ENCODE results near the gene PMS1. TPM values are rescaled to one million over a fixed set of nuclear protein-coding genes. Genes with fewer than 3 reads are reported as not detected.
A peak's percentile ranks its signal among the peaks of the same experiment; 100 is the strongest.
"Not testable (repeated sequence)": the region's sequence is repeated elsewhere in the genome, so short reads cannot be mapped to it uniquely, and the experiment has no call there.

PMS1 gene
- total RNA-seq (10 to 100 TPM; 39.5 to 81.8 TPM), polyA plus RNA-seq (ENCODE audit: insufficient read depth, low read depth, low replicate concordance) (69.3 TPM)
- long read RNA-seq, donor 1, partial matches to known transcripts = 0 of 8 reads
- long read RNA-seq, donor 1, other reads (novel, unspliced or antisense) = 0 of 8 reads
- long read RNA-seq, donor 2, transcript PMS1-213 (13 exons, 3,225 nt) = major isoform, 5 of 7 reads
- long read RNA-seq, donor 2, partial matches to known transcripts = 0 of 7 reads
- long read RNA-seq, donor 2, other reads (novel, unspliced or antisense) = 0 of 7 reads

- intact Hi-C loops (cut with DNase I; ENCODE audit: low total_unique reads) = no loop called here
- H3K4me1 ChIP-seq = no peaks in the 10 kb centered on the region
- H3K27me3 ChIP-seq = no peaks in the 10 kb centered on the region
- no peaks in the 10 kb centered on the region for H3K36me3 ChIP-seq (ENCODE audit: low read depth, missing control alignments)
- peak; percentile 97 for DNase-seq
- WGBS, 2 donors = 0% methylated on average over 19 to 91 of the region's 96 CpGs
- H3K4me3 ChIP-seq = peak within 1 kb of the TSS; percentile 88 to 95
- TF ChIP-seq CTCF (IDR thresholded peaks at IDR 0.05) = no peak
- TF ChIP-seq POLR2A (IDR thresholded peaks at IDR 0.05) = no peak
- peak within 1 kb of the TSS; percentile 96 to 97 for H3K27ac ChIP-seq
- no peaks in the 10 kb centered on the region for H3K9me3 ChIP-seq
These were observed at the start of gene PMS1, which contains the start of gene ORMDL1 for GRCh38 chr2:189783927-189784867. Gene PMS1 (plus strand): TSS chr2:189784450. CDS start chr2:189791810, 7,360 bp downstream. Gene ORMDL1 (minus strand): TSS chr2:189784339. CDS start chr2:189782595, 1,744 bp downstream.

- peak; percentile 44 to 60 (median 51) for TF ChIP-seq CTCF (IDR thresholded peaks at IDR 0.05)
- no peak for TF ChIP-seq POLR2A (IDR thresholded peaks at IDR 0.05)
- Histone ChIP-seq H3K9me3 (no peaks in the 10 kb centered on the region), H3K4me1 (no peaks in the 10 kb centered on the region), H3K27ac (no peak overlapping the region), H3K36me3 (ENCODE audit: low read depth, missing control alignments) (no peaks in the 10 kb centered on the region), H3K27me3 (no peaks in the 10 kb centered on the region), H3K4me3 (no peak overlapping the region)
- DNase-seq = peak; percentile 61
- intact Hi-C loops (cut with DNase I; ENCODE audit: low total_unique reads) = no loop called here
- WGBS, 2 donors = 82 to 83% methylated on average over 10 of the region's 10 CpGs
These were observed 33.1 kb upstream of the PMS1 start for GRCh38 chr2:189751080-189751658.

GRCh38 chr2:189756311-189756952 is 27.8 kb upstream of the PMS1 start:
- intact Hi-C loops (cut with DNase I; ENCODE audit: low total_unique reads) = no loop called here
- Histone ChIP-seq H3K27me3 (no peaks in the 10 kb centered on the region), H3K9me3 (no peaks in the 10 kb centered on the region), H3K27ac (no peak overlapping the region), H3K4me1 (no peaks in the 10 kb centered on the region), H3K36me3 (ENCODE audit: low read depth, missing control alignments) (no peaks in the 10 kb centered on the region), H3K4me3 (no peak overlapping the region)
- DNase-seq = no peak
- 84 to 87% methylated on average over 2 of the region's 2 CpGs for WGBS, 2 donors
- TF ChIP-seq POLR2A (IDR thresholded peaks at IDR 0.05) = no peak
- TF ChIP-seq CTCF (IDR thresholded peaks at IDR 0.05) = no peak

GRCh38 chr2:189760154-189760553 is 24.1 kb upstream of the PMS1 start:
- intact Hi-C loops (cut with DNase I; ENCODE audit: low total_unique reads) = loop anchor here (5.0 kb wide), 1 partner anchor 88 kb away; the partner anchor contains the start of gene ANKAR
- not testable (repeated sequence) for H3K27ac ChIP-seq

More at GRCh38 chr2:189760154-189760553, 24.1 kb upstream of the PMS1 start:
- H3K4me1 ChIP-seq; H3K4me3 ChIP-seq; DNase-seq; H3K9me3 ChIP-seq; H3K36me3 ChIP-seq (ENCODE audit: low read depth, missing control alignments); H3K27me3 ChIP-seq: not testable (repeated sequence)
- WGBS, 2 donors = 87 to 96% methylated on average over 12 to 19 of the region's 19 CpGs

All from testis (tissue), 5 donors.